ENCODE results near the gene FGD3.
"Not testable (repeated sequence)": the region's sequence is repeated elsewhere in the genome, so short reads cannot be mapped to it uniquely, and the experiment has no call there.

Gene FGD3, protein sequence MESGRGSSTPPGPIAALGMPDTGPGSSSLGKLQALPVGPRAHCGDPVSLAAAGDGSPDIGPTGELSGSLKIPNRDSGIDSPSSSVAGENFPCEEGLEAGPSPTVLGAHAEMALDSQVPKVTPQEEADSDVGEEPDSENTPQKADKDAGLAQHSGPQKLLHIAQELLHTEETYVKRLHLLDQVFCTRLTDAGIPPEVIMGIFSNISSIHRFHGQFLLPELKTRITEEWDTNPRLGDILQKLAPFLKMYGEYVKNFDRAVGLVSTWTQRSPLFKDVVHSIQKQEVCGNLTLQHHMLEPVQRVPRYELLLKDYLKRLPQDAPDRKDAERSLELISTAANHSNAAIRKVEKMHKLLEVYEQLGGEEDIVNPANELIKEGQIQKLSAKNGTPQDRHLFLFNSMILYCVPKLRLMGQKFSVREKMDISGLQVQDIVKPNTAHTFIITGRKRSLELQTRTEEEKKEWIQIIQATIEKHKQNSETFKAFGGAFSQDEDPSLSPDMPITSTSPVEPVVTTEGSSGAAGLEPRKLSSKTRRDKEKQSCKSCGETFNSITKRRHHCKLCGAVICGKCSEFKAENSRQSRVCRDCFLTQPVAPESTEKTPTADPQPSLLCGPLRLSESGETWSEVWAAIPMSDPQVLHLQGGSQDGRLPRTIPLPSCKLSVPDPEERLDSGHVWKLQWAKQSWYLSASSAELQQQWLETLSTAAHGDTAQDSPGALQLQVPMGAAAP

DNA sequence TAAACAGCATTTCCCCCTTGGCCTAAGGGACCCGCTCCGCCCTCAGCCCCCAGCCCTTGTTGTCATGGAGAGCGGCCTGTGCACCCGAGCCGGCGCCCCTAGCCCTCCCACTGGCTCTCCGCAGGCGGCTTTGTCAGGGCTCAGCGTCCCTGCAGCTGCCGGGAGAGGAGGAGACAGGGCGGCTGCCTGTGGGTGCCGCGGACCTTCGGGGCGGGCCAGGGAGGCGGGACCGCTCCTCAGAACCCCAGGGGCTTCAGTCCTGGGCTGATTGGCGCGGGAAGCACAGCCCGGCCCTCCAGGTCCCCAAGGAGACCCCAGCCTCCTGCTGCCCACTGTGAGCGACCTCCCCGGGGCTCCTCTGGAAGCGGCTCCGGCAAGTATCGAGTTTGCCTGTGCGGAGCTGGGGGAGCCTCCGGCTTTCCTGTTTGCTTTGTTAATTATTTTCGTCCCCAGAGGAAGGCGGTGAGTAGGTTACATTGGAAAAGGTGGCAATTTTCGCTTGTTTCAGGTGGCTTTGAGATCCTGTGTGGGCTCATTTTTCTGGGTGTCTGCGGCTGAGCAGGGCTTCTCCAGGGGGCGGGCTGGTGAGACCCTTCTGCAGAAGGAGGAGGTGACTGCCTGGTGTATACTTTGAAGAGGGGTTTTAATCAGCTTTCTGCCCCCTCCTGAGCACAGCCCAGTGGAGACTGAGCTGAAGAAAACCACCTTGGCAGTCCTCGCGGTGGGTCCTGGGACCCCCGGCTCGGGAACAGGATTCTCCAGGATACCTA is at the start of gene FGD3:
TSS of gene FGD3 (plus strand) at position 256 of the 770 bp plus-strand sequence. CDS start 28,734 bp downstream, outside the sequence.
- DNase-seq (ENCODE audit: low spot score): peak; percentile 51

DNA sequence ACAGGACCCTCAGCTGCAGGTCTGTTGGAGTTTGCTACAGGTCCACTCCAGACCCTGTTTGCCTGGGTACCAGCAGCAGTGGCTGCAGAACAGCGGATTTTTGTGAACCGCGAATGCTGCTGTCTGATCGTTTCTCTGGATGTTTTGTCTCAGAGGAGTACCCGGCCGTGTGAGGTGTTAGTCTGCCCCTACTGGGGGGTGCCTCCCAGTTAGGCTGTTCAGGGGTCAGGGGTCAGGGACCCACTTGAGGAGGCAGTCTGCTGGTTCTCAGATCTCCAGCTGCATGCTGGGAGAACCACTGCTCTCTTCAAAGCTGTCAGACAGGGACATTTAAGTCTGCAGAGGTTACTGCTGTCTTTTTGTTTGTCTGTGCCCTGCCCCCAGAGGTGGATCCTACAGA is 42.2 kb upstream of the FGD3 start:
- not testable (repeated sequence) for DNase-seq (ENCODE audit: low spot score)

DNA sequence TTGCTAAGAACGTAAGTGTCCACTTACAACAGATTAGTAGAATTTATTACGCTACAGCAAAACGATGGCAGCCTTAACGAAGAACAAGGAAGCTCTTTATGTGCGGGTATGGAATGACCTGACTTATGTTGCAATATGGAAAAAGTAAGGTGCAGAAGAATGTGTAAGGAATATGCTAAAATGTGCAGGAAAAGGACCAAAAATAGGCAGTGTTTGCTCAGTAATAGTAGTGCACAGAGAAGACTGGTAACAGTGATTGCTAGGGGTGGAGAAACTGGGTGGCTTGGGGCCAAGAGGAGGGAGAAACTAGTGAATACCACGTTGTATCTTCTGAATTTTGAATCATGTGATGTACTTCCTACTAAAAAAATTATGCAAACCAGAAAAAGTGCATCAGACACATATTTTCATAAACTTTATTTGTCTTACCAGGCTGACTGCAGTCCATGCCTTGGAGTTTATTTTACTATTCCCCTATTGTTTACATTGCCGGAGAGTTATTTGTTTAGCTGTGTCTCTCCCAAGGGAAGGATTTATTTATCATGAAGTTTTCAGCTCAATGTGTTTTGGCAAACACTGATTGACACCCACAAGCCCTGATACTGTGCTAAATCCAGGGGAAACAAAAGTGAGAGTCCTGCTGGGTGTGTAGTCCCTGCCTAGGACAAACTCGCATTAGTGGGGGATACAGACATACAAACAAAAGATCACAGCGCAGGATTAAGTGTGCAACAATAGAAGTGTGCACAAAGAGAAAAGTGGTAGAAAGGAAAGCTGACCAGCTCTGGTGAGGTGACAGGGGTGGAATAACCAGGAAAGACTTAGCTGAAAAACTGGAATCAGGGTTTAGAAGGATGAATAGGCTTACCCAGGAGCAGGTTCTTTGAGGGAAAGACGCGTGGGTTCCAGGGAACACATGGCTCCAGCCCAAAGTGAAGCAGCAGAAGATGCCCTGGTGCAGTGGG is 35.5 kb upstream of the FGD3 start:
- DNase-seq (ENCODE audit: low spot score): no peak

DNA sequence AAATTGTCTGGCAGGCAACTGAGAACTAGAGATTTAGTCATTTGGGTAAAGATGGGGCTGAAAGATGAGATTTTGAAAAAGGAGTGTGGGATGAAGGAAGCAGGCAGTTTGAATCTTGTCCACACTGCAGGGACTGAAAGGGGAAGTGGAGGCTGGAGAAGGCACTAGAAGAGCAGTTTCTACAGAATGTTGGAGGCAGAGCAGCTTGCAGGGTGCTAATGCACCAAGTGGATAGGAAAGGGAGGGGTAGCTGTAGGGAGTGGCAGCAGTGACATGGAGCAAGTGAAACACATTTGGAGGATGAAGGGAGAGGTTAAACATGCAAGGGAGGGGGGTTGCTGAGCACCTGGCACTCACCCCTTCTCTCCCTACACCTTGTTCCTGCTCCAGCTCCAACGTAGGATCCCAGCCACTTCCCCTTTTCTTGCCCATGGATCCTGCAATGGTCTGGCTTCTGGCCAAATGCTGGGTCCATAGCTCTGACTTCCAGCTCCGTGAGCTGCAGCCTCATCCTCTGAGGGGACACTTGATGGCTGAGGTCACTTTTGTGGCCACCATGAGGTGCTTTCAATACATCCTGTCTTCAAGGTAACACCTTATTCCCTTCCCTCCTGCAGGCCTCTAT is 30.0 kb upstream of the FGD3 start:
- DNase-seq (ENCODE audit: low spot score): no peak

DNA sequence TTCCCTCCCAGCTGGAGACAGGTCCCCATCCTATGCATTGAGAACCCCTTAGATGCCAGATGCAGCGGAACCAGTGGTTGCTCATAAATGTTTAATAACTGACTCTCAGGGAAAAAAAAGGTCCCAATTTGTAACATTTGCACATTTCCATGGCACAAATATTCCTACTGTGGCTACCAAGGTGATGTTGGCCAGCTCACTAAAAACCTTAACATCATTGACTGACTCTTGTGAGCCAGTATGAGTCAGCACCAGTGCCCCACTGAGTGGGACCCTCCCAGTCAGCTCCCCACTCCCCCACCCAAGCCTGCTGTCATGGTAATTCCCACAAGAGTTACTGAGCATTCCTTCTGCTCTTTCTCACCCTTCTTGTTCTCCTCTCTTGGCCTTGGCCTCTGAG is 26.9 kb upstream of the FGD3 start:
- no peak for DNase-seq (ENCODE audit: low spot score)

DNA sequence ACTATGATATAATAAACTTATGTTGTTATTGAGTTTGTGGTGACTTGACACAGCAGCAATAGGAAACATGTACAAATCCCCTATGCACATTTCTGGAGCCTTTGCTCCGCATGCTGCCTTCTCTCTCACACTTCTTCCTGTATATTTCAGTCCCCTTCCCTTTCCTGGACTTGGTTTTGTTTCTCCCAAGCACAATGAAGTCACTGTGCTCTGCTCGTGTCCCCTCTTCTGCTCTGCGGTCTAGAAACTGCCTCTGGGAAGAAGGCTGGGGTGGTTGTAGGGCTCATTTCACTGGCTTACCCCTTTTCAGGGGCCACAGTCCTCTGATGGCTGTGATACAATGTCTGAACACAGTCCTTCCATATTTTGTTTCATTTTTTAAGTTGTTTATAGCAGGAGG is 15.7 kb upstream of the FGD3 start:
- no peak for DNase-seq (ENCODE audit: low spot score)

DNA sequence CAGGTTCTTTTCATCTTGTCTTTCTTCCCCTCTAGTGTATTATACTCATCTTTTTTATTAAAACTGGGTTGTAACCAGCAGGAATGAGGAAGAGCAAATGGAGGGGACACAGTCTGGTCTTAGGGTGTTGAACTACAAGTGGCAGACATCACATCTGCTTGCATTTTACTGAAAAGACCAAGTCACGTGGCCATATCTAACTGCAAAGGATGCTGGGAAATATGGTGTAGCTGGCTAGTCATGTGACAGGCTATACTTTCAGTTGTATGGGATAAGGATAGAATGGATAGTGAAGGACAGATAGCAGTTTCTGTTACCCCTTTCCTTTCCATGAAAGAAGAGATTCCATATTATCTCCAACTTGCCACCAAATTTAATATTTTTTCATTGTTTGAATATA is 13.0 kb upstream of the FGD3 start:
- DNase-seq (ENCODE audit: low spot score): no peak

DNA sequence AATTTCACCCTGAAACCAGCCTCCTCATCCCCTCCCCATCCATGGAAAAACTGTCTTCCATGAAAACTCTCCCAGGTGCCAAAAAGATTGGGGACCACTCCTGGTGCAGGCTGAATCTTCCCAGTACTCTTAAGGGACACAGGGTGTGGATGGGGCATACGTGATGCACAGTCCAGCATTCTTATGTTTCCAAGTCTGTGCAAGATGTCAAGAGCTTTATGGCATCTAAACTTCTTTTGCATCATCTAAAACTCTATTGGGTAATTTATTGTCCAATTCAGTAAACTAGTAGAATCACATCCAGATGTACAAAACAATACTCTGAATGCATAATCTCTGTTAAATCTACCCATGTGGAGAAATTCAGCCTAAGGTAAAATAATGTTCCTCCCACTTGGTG is 9.3 kb upstream of the FGD3 start:
- DNase-seq (ENCODE audit: low spot score): no peak

DNA sequence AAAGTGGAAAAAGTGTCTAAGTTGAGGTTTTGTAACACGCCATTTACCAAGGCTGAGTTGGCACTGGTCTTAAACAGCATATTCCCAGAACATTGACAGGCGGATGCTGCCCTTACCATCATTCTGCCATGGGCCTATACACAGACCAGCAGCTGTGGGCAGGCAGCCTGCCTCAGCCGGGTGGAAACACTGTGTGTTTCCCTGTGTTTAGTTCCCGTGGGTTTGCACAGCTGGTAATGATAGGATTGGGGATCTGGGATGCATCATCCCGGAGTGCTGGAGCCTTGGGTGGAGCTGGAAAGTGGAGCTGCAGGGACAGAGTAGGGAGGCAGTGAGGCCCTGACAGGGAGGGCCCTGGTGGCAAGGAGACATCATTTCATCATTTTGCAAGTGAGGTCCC is 5.5 kb upstream of the FGD3 start:
- no peak for DNase-seq (ENCODE audit: low spot score)

DNA sequence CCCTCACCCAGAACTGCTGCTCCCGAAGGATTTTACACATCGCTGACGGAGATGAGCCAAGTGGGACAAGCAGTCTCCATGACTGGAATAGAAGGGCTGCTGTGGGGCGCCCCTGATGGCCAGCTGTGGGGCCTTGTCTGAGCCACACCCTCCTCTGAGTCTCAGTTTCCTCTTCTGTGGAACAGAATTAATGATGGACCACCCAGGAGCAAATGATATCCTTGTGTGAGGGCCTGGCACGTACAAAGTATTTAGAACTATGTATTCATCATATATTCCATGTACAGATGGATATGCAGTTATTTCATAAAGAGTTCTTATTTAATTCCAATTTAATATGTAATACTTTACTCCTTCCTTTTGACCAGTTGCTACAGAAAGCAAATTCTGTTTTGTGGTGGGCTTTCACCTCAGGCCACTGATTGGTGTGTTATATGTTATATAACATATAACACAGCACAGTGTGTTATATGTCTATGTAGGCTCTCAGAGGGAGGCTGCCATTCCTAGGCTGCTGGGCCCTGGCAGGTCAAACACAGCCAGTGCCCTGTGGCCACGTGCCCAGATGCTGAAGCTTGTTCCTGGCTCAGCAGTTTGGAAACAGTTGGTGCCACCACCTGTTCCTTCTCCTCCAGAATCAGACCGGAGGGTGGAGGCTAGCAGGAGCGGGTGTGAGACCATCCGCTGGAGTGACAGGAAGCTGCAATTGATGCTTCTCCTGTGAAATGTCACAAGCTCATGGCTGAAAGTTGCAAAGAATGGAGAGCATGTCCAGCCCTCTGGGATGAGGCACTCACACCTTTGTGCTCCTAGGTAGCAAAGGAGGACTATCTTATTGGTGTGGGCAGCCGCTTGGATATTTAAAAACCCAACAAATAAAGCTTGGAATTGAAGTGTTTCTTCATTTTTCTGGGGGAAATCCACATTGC is 4.4 kb upstream of the FGD3 start:
- DNase-seq (ENCODE audit: low spot score): no peak

DNA sequence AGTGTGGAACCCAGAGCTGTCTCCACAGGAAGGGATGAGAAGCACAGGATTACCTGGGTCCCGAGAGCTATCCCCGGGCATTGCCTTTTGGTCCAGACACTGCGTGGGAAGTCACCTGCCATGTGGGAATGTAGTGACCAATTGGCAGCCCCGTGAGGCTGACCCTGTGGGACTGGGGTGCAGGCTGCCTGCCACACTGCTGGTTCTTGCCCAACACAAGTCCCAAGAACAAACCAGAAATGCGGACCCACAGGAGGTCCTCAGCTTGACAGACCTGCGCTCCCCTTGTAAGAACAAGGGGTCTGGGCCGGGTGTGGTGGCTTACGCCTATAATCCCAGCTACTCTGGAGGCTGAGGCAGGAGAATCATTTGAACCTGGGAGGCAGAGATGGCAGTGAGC is 2.4 kb upstream of the FGD3 start:
- DNase-seq (ENCODE audit: low spot score): no peak

DNA sequence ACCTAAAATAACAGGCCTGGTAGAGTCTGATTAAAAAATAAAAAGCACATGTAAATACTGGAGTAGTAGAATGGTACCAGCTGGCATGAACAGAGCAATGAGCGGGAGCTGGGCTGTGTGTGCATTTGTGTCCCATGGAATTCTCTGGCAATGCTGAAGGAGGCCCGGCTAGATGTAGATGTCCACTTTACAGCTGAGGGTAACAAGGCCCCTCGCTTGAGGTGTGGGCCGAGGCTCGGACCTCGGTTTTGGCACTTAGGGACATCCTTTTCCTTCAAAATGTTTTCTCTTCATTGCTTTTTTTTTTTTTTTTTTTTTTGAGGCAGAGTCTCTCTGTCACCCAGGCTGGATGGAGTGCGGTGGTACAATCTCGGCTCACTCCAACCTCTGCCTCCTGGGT is 1.5 kb upstream of the FGD3 start:
- no peak for DNase-seq (ENCODE audit: low spot score)

DNA sequence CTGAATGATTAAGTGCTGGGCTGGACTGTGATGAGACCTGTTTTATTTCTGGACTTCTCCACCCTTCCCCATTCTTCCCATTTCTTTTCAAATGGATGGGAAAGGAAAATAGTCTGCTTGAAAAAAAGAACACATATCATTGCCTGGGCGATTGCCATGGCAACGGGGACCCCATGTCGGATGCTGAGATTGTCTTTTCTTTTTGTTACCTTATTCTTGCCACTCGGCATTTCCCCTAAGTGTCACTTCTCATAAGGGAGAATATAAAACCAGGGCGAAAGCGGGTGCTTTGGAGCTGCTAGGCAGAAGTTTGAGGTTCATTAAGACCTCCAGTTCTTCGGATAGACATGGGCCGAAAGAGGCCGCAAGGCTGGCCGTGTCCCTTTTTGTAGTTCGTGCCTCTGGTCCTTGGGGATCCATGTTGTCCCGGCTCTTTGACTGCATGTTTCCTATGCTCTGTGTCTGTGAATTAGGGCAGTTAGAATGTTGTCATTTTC is 763 bp downstream of the FGD3 start:
- no peak for DNase-seq (ENCODE audit: low spot score)

DNA sequence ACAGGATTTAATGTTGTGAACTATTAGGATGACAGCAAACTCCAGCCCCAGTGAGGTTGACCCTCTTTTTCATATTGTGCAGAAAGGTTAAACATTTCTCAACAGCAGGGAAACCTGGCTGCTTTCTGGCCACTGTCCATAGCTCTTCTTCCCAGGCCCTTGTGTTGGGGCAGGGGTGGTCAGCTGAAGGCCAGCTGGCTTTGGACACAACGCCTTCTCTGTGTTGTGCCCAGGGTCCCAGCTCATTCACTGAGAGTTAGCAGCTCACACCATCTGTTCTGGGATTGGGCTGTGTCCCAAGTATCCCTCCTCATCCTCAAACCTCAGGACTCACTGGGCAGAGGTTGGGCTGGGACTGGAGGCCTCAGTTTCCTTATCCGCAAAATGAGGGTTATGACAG is 1.3 kb downstream of the FGD3 start:
- DNase-seq (ENCODE audit: low spot score): no peak

DNA sequence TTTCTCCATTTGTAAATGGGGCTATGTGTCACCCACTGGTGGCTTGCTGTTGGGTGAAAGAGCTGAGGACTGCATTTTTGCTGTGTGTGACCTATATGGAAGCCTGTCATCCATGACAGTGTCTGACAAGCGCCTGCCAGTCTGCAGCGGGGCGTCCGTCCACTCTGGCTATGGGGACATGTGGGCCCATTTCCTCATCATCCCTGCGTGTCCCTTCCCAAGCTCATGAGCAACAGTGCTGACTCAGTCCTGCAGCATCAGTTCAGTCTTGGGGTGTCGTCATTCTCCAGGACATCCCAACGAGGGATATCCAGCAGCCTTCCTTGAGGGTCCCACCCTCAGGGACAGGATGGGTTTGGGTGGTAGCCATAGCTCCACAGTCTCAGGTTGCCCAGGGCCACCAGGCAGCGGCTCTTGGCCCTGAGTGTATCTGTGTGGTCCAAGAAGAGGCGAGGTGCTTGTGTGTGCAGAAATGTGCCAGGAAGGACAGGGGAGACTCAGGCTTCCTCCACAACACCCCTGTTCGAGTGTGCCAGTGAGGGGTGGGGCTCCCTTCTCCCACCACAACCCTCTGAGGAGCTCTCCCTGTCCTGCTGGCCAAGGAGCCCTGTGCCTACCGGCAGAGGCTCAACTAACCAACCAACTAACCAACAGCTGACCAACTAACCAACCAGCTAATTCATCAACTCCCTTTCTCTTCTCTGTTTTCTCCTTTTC is 2.1 kb downstream of the FGD3 start:
- no peak for DNase-seq (ENCODE audit: low spot score)

DNA sequence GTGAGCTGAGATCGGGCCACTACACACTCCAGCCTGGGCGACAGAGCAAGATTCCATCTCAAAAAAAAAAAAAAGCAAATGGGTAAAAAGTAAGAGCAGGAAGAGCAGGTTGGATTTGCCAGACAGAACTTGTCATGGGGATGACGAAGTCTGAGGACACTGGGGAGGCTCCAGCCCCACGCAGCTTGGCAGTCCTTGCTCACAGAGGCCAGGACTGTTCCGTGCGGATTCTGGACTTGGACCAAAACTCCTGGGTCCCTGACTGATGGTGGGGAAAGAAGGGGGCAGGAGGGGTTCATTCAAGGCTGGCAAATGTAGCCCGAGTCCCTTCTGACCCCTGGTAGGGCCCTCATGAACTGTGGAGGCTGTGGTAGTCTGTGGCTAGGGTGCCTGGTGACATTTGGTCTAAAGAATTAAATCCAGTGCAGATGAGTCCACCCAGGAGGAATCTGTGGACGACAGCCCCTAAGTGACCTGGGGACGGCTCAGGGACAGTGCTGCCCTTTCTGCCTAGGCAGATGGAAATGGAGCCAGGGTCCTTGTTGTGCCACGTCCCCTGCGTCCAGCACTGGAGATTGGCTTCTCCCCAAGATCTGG is 3.1 kb downstream of the FGD3 start:
- DNase-seq (ENCODE audit: low spot score): no peak

DNA sequence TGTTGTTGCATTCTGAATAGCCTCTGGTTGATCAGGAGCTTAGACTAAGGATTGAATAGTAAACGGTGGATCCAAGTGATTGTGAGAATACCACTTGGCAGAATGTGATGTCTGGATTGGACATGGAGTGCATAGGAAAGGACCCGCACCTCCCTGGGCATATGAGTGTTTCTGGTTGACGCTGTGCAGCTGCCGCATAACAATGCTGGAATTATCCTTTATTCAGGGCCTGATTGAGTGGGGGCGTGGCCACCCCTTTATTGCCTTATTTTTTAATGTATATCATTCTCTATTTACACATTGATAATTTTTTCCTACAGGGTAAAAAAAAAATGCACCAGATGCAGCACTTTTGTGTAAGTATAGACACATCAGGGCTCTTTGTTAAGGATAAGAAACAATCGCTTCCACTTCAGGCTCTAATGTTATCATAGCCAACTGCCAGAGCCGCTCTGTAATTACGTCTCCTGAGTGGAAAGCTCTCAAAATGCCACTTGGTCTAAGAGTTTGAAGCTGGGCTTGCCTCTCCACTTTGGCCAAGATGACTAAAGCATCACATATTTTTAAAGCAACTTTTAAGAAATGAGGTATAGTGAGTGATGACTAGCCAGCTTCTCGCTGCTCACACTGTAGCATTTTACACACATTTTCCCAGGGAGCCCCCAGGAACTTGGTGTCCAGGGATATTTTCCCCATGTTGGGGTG is 5.7 kb downstream of the FGD3 start:
- DNase-seq (ENCODE audit: low spot score): no peak
